Glutamatergic neuron (in vitro differentiated cells): Measurements from ENCODE around the gene CNTNAP2. TPM values are rescaled to one million over a fixed set of nuclear protein-coding genes. Genes with fewer than 3 reads are reported as not detected.

Experiments used
- DNase-seq: peaks from one replicate; pipeline ENCODE4 v3.0.0; 2022
- H3K27ac Mint-ChIP-seq: one replicate; pipeline ENCODE4 v1.8.0; 2020; ENCODE audit warnings: mild to moderate bottlenecking, mixed read lengths, inconsistent platforms; ENCODE audit not compliant: unreplicated experiment
- H3K27me3 Mint-ChIP-seq: one replicate; pipeline ENCODE4 v1.8.0; 2020; ENCODE audit warnings: mild to moderate bottlenecking, moderate library complexity, mixed read lengths, inconsistent platforms; ENCODE audit not compliant: unreplicated experiment
- H3K36me3 Mint-ChIP-seq: one replicate; pipeline ENCODE4 v1.8.0; 2020; ENCODE audit warnings: mild to moderate bottlenecking, mixed read lengths, inconsistent platforms; ENCODE audit not compliant: unreplicated experiment
- H3K4me1 Mint-ChIP-seq: one replicate; pipeline ENCODE4 v1.8.0; 2020; ENCODE audit warnings: mild to moderate bottlenecking, low read depth, mixed read lengths, inconsistent platforms; ENCODE audit not compliant: unreplicated experiment
- H3K4me3 Mint-ChIP-seq: one replicate; pipeline ENCODE4 v1.8.0; 2020; ENCODE audit warnings: mild to moderate bottlenecking, mixed read lengths, inconsistent platforms; ENCODE audit not compliant: unreplicated experiment
- H3K9me3 Mint-ChIP-seq: one replicate; pipeline ENCODE4 v1.8.0; 2020; ENCODE audit warnings: mild to moderate bottlenecking, moderate library complexity, mixed read lengths, inconsistent platforms; ENCODE audit not compliant: unreplicated experiment
- total RNA-seq: library from RNA; stranded (reverse); fragmentation: NEBNext Ultra II Directional; extraction: Animal tissue kit (Norgen Biotek cat#: 25700); gene quantifications from one replicate; pipeline ENCODE4 v1.2.1, GENCODE V29; 2021; ENCODE audit not compliant: unreplicated experiment
- TF ChIP-seq, protein P1 (sequence below): fragments of 200-600 bp; sonication (generic); IDR thresholded peaks from one replicate; pipeline ENCODE4 v1.5.0; 2021; ENCODE audit not compliant: partially characterized antibody, unreplicated experiment

Gene CNTNAP2
- total RNA-seq, 1 donor from 2014 or later = 25.8 TPM

DNA sequence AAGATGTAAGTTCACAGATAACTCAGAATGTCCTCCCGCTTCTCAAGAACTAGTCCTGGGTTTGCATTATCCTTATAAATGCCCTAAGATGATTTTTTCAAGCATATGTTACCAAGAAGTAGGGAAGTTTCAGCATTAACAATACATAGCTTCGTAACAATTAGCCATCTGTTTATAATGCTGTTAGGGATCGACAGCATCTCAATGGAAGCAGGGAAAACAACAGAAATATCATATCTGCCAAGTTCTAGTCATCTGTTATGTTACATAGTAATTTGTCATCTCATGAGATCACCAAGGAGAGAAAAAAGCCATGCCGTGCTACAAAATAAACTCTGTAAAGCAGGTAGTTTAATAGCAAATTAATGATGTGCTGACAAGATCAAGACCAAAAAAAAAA lies 1742.4 kb downstream of the CNTNAP2 start:
- Mint-ChIP-seq H3K27me3 (peaks cover 2% of the 10 kb centered on the region), H3K27ac (no peak overlapping the region), H3K36me3 (no peaks in the 10 kb centered on the region), H3K9me3 (peaks cover 6% of the 10 kb centered on the region), H3K4me1 (no peaks in the 10 kb centered on the region), H3K4me3 (no peak overlapping the region)
- no peak for DNase-seq
- TF ChIP-seq, protein P1, sequence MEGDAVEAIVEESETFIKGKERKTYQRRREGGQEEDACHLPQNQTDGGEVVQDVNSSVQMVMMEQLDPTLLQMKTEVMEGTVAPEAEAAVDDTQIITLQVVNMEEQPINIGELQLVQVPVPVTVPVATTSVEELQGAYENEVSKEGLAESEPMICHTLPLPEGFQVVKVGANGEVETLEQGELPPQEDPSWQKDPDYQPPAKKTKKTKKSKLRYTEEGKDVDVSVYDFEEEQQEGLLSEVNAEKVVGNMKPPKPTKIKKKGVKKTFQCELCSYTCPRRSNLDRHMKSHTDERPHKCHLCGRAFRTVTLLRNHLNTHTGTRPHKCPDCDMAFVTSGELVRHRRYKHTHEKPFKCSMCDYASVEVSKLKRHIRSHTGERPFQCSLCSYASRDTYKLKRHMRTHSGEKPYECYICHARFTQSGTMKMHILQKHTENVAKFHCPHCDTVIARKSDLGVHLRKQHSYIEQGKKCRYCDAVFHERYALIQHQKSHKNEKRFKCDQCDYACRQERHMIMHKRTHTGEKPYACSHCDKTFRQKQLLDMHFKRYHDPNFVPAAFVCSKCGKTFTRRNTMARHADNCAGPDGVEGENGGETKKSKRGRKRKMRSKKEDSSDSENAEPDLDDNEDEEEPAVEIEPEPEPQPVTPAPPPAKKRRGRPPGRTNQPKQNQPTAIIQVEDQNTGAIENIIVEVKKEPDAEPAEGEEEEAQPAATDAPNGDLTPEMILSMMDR = no peak

DNA sequence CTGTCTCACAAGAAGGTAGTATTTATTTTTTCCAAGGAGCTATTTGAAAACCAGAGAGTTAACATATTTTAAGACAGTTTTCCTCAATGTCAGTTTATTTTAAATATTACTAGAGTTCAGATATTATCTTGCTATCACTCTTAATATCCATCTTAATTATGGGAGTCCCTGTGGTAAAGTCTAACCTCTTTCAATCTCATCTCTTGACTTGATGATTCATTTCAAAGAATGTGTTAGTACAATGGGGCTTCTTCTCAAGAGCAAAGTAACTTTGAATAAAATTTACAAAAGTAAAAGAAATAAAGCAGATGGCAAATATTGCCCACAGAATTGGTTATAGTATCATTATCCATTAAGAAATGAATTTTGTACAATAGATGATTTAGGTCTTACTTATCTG lies 1742.9 kb downstream of the CNTNAP2 start:
- peaks cover 2% of the 10 kb centered on the region for H3K27me3 Mint-ChIP-seq
- no peaks in the 10 kb centered on the region for H3K4me1 Mint-ChIP-seq
- peaks cover 6% of the 10 kb centered on the region for H3K9me3 Mint-ChIP-seq
- no peak for DNase-seq
- no peak overlapping the region for H3K4me3 Mint-ChIP-seq
- TF ChIP-seq, protein P1 = no peak
- no peaks in the 10 kb centered on the region for H3K36me3 Mint-ChIP-seq
- H3K27ac Mint-ChIP-seq = no peak overlapping the region

DNA sequence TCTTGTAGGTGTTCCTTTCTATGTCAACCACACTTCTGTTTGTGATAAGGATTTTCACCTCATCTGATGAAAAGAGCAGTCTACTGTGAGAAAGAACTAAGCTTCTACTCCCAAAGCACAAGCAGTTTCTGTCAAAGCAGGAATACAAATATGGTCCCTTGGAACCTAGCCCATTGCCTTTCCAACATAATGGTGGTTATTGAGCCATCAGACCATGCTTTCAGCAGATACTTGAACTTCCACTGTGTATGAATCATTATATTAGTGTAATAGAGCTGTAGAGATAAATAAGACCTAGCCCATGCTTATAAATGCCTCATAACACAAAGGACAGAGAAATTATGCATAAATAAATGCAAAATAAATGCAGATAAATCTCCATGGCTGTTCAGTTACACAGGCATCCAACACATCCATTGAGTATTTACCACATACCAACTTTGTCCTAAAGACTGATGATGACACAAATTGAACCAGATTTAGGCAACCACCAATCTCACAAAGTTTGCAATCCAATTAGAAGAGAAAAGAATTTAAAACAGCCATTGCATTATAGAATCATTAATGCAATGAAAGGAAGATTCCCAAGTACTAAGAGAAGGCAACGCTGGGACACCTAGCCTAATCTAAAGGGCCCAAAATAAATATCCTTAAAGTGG lies 1744.6 kb downstream of the CNTNAP2 start:
- TF ChIP-seq, protein P1 = no peak

DNA sequence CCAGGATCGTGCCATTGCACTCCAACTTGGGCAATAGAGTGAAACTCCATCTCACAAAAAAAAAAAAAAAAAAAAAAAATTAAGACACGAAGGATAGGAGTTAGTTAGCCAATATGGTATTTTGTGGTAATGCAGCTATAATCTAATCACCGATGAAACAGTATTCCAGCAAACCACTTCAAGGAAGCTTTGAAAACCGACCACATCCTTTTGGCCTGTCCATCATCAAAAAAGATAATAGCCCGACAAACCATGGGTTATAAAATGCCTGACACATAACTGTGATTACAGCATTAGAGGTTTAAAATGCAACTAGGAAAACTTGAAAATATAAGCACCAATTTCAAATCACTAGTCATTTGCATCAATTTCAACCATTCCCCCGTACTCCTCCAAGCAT lies 1745.3 kb downstream of the CNTNAP2 start:
- Mint-ChIP-seq H3K9me3 (peaks cover 9% of the 10 kb centered on the region), H3K4me1 (no peaks in the 10 kb centered on the region), H3K36me3 (no peaks in the 10 kb centered on the region), H3K27ac (no peak overlapping the region), H3K27me3 (peaks cover 2% of the 10 kb centered on the region), H3K4me3 (no peak overlapping the region)
- TF ChIP-seq, protein P1 = no peak
- DNase-seq = no peak

More for the DNA sequence above, 1744.6 kb downstream of the CNTNAP2 start:
- no peaks in the 10 kb centered on the region for H3K4me1 Mint-ChIP-seq
- peaks cover 2% of the 10 kb centered on the region for H3K27me3 Mint-ChIP-seq
- no peak overlapping the region for H3K4me3 Mint-ChIP-seq
- no peak for DNase-seq
- H3K9me3 Mint-ChIP-seq = peaks cover 9% of the 10 kb centered on the region
- no peaks in the 10 kb centered on the region for H3K36me3 Mint-ChIP-seq
- H3K27ac Mint-ChIP-seq = no peak overlapping the region

DNA sequence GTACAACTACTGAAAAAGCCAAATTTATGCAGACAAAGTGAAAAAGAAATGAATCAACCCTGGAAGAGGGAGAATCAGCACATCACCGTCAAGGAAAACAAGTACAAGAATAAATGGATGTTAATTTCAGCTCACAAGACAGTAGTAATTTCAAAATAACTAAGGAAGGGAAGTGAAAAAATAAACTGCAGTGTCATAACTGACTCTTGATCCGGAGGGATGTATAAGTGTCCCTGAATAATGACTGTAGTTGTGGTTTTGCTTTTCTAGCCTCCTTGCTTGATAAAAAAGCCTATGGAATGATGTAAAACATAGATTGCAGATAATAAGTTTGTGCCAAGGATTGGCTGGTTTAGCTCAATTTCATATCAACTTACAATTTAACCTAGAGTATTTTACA lies 1752.9 kb downstream of the CNTNAP2 start:
- H3K9me3 Mint-ChIP-seq = peaks cover 6% of the 10 kb centered on the region
- no peak for DNase-seq
- no peaks in the 10 kb centered on the region for H3K4me1 Mint-ChIP-seq
- H3K27ac Mint-ChIP-seq = no peak overlapping the region
- TF ChIP-seq, protein P1 = no peak
- H3K36me3 Mint-ChIP-seq = no peaks in the 10 kb centered on the region
- no peak overlapping the region for H3K4me3 Mint-ChIP-seq
- peaks cover 2% of the 10 kb centered on the region for H3K27me3 Mint-ChIP-seq
